HG02798 (cell line): ENCODE results near the gene MAPK1IP1L.
A peak's percentile ranks its signal among the peaks of the same experiment; 100 is the strongest.
"Not testable (repeated sequence)": the region's sequence is repeated elsewhere in the genome, so short reads cannot be mapped to it uniquely, and the experiment has no call there.

Experiments used
- ATAC-seq: cut with Tn5 transposase; IDR thresholded peaks from one replicate; pipeline ENCODE4 v1.9.1; 2021; ENCODE audit warnings: mild to moderate bottlenecking; ENCODE audit not compliant: unreplicated experiment, poor library complexity

MAPK1IP1L gene

GRCh38 chr14:55051423-55052268 lies at the start of gene MAPK1IP1L:
Gene MAPK1IP1L, plus strand, starts transcription at chr14:55051647. Its CDS starts 10,037 bp downstream, at chr14:55061684.
- peak; percentile 94 for ATAC-seq

- ATAC-seq: no peak
Measured at GRCh38 chr14:55005071-55005470, 46.4 kb upstream of the MAPK1IP1L start.

GRCh38 chr14:55015006-55015405 lies 36.4 kb upstream of the MAPK1IP1L start:
- no peak for ATAC-seq

GRCh38 chr14:55019968-55020554 lies 31.4 kb upstream of the MAPK1IP1L start:
- ATAC-seq: no peak

GRCh38 chr14:55024365-55024764 lies 27.1 kb upstream of the MAPK1IP1L start:
- not testable (repeated sequence) for ATAC-seq

GRCh38 chr14:55025948-55026347 lies 25.5 kb upstream of the MAPK1IP1L start:
- no peak for ATAC-seq

- ATAC-seq: no peak
Measured at GRCh38 chr14:55026441-55026792, 25.0 kb upstream of the MAPK1IP1L start.

GRCh38 chr14:55026793-55027561 lies 24.5 kb upstream of the MAPK1IP1L start, which contains the start of the genes SOCS4 and WDHD1:
Gene SOCS4, plus strand, starts transcription at chr14:55027236. Its CDS starts 15,806 bp downstream, at chr14:55043042.
Gene WDHD1, minus strand, starts transcription at chr14:55027099. Its CDS starts 312 bp downstream, at chr14:55026787.
- ATAC-seq: peak; percentile 97

- no peak for ATAC-seq
Measured at GRCh38 chr14:55028066-55028465, 23.4 kb upstream of the MAPK1IP1L start.

GRCh38 chr14:55028476-55028875 lies 23.0 kb upstream of the MAPK1IP1L start:
- no peak for ATAC-seq

- no peak for ATAC-seq
Measured at GRCh38 chr14:55031190-55031589, 20.3 kb upstream of the MAPK1IP1L start.

- ATAC-seq: not testable (repeated sequence)
Measured at GRCh38 chr14:55037995-55038394, 13.5 kb upstream of the MAPK1IP1L start.

- ATAC-seq: no peak
Measured at GRCh38 chr14:55038708-55039107, 12.7 kb upstream of the MAPK1IP1L start.

- ATAC-seq: no peak
Measured at GRCh38 chr14:55043528-55043927, 7.9 kb upstream of the MAPK1IP1L start.

GRCh38 chr14:55045087-55045486 lies 6.4 kb upstream of the MAPK1IP1L start:
- no peak for ATAC-seq

GRCh38 chr14:55047301-55048053 lies 4.0 kb upstream of the MAPK1IP1L start:
- no peak for ATAC-seq

GRCh38 chr14:55048900-55049436 lies 2.5 kb upstream of the MAPK1IP1L start:
- ATAC-seq: no peak

- peak; percentile 27 for ATAC-seq
Measured at GRCh38 chr14:55051165-55051422, 353 bp upstream of the MAPK1IP1L start.

GRCh38 chr14:55052269-55052930 lies 953 bp downstream of the MAPK1IP1L start:
- ATAC-seq: peak; percentile 1

GRCh38 chr14:55053018-55053417 lies 1.6 kb downstream of the MAPK1IP1L start:
- no peak for ATAC-seq
